Measurements from ENCODE around the gene PKP1.

Gene PKP1

DNA sequence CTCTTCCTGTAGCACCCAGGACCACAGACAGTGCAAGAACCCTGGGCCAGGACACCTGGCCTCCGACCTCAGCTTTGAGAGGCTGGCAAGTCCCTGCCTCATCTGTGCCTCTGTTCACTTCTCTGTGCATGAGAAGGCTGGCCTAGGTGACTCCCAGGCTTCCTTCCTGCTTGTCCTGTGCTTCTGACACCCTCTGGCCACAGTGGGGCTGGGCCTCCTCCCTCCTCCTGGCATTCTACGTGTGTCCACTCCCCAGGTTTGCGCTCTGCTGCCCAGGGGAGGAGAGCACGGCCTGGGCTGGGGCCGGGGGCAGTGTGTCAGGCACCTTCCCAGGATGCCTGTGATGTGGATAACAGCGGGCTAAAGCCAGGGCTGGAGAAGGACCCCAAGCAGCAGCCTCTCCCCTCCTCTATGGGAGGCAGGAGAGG, 30.3 kb upstream of the PKP1 start:
- ATAC-seq (ENCODE audit: low read depth), result no peak
- peak; percentile 43 for DNase-seq (ENCODE audit: low spot score)
- H3K27me3 ChIP-seq (ENCODE audit: insufficient read depth, poor library complexity, severe bottlenecking), result no peaks in the 10 kb centered on the region
- no peaks in the 10 kb centered on the region for H3K4me1 ChIP-seq (ENCODE audit: insufficient read depth, poor library complexity, severe bottlenecking)
- H3K4me3 ChIP-seq (ENCODE audit: severe bottlenecking), result no peak overlapping the region
- H3K36me3 ChIP-seq (ENCODE audit: low read depth), result no peaks in the 10 kb centered on the region
- no peaks in the 10 kb centered on the region for H3K9me3 ChIP-seq (ENCODE audit: severe bottlenecking)
- H3K27ac ChIP-seq (ENCODE audit: poor library complexity, severe bottlenecking), result no peak overlapping the region
- TF ChIP-seq, protein P1, sequence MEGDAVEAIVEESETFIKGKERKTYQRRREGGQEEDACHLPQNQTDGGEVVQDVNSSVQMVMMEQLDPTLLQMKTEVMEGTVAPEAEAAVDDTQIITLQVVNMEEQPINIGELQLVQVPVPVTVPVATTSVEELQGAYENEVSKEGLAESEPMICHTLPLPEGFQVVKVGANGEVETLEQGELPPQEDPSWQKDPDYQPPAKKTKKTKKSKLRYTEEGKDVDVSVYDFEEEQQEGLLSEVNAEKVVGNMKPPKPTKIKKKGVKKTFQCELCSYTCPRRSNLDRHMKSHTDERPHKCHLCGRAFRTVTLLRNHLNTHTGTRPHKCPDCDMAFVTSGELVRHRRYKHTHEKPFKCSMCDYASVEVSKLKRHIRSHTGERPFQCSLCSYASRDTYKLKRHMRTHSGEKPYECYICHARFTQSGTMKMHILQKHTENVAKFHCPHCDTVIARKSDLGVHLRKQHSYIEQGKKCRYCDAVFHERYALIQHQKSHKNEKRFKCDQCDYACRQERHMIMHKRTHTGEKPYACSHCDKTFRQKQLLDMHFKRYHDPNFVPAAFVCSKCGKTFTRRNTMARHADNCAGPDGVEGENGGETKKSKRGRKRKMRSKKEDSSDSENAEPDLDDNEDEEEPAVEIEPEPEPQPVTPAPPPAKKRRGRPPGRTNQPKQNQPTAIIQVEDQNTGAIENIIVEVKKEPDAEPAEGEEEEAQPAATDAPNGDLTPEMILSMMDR (IDR thresholded peaks at IDR 0.05; ENCODE audit: poor library complexity, severe bottlenecking), result no peak

DNA sequence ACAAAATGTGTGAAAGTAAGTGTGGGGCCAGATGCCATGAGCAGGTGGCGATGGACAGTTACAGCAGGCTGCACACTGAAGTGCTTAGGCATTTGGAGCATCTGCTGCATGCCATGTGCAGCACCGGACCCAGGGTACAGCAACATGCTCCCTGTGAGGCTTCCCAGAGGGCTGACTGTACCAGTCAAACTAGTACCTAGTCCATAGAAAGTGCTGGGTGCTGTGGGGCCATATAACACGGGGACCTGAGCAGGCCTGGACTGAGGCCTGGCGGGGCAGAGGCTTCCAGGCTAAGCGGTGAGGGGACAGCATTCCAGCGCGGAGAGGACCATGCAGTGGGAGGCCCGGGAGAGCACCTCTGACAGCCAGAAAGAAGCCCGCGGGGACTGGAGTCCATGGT, 29.9 kb upstream of the PKP1 start:
- TF ChIP-seq, protein P1 (IDR thresholded peaks at IDR 0.05; ENCODE audit: poor library complexity, severe bottlenecking), result no peak
- no peak for ATAC-seq (ENCODE audit: low read depth)

DNA sequence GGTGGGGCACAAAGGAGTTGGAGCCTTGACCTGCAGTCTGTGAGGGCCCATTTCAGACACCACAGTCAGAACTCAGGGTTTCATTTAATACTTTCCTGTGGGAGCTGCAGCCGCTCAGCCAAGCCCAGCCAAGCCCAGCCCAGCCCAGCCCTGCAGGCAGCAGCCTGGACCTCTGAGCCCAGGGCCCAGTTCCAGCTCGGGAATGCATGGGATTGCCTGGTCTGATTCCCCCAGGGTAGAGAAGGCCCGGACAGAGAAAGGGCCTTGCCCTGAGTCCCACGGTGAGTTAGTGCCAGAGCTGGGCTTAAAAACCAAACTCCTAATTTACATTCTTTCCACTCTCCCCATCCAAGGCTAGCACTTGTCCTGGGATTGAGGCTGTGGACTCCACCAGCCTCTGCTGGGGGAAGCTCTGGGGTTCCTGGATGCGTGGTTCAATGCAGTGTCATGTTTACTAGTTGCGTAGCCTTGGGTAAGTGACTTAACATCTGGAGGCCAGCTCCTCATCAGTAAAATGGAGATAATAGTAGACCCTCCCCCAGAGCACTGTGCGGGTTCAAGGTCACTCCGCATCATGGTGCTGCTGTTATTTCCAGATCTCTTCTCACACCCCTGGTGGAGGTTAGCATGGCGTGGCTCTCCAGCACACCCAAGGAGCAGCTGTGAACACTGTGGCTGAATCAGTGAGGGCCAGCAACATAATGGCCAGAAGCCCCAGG, 29.2 kb upstream of the PKP1 start:
- no peak overlapping the region for H3K4me3 ChIP-seq (ENCODE audit: severe bottlenecking)
- peak; percentile 27 for DNase-seq (ENCODE audit: low spot score)

More for the DNA sequence above, 29.9 kb upstream of the PKP1 start:
- Histone ChIP-seq H3K36me3 (ENCODE audit: low read depth) (no peaks in the 10 kb centered on the region), H3K4me3 (ENCODE audit: severe bottlenecking) (no peak overlapping the region), H3K4me1 (ENCODE audit: insufficient read depth, poor library complexity, severe bottlenecking) (no peaks in the 10 kb centered on the region), H3K27me3 (ENCODE audit: insufficient read depth, poor library complexity, severe bottlenecking) (no peaks in the 10 kb centered on the region), H3K9me3 (ENCODE audit: severe bottlenecking) (no peaks in the 10 kb centered on the region), H3K27ac (ENCODE audit: poor library complexity, severe bottlenecking) (no peak overlapping the region)
- DNase-seq (ENCODE audit: low spot score), result peak; percentile 29

DNA sequence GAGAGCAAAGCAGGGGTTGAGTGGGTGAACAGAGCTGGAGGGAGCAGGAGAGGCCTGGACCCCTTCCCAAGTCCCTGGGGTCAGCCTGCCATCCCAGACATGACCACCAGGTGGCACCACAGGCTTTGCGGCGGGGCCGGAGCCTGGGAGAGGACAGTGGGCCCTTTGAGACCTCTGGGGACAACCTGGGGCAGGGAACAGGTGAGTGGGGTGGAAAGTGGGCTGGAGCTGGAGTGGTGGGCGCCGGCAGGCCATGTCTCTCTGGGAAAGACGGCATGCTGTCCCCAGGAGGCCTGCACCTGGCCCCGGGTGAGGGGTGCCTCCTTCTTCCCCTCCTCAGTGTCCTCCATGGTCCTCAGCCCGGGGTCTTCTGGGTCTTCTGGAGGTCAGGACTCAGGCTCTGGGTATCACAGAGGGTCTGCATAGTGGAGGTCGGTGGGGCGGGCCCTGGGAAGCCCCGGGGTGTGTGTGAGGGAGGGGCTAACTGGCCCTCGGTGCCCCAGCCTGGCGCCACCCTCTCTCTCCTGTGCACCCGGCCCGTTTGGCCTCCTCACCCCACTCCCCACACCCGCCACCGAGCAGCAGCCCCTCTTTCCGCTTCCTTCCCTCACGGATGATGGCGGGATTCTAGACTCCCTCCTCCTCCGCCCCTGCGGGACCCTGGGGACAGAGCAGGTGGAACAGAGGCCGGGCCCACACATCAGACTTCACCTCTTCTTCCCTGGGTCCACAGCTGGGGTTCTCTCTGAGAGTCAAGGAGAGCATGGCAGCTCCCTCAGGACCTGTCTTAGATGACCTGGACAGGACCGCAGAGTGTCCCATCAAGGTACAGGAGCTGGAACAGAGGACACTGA, 28.5 kb upstream of the PKP1 start:
- no peaks in the 10 kb centered on the region for H3K27me3 ChIP-seq (ENCODE audit: insufficient read depth, poor library complexity, severe bottlenecking)
- TF ChIP-seq, protein P1 (IDR thresholded peaks at IDR 0.05; ENCODE audit: poor library complexity, severe bottlenecking), result peak; percentile 97
- peaks cover 5% of the 10 kb centered on the region for H3K4me1 ChIP-seq (ENCODE audit: insufficient read depth, poor library complexity, severe bottlenecking)
- ATAC-seq (ENCODE audit: low read depth), result peak; percentile 62; the same call in 2 of the 3 replicates
- H3K4me3 ChIP-seq (ENCODE audit: severe bottlenecking), result no peak overlapping the region
- no peaks in the 10 kb centered on the region for H3K36me3 ChIP-seq (ENCODE audit: low read depth)
- H3K9me3 ChIP-seq (ENCODE audit: severe bottlenecking), result no peaks in the 10 kb centered on the region
- no peak overlapping the region for H3K27ac ChIP-seq (ENCODE audit: poor library complexity, severe bottlenecking)
- peak; percentile 54 for DNase-seq (ENCODE audit: low spot score)

More for the DNA sequence above, 29.2 kb upstream of the PKP1 start:
- Histone ChIP-seq H3K4me1 (ENCODE audit: insufficient read depth, poor library complexity, severe bottlenecking) (no peaks in the 10 kb centered on the region), H3K27ac (ENCODE audit: poor library complexity, severe bottlenecking) (no peak overlapping the region), H3K36me3 (ENCODE audit: low read depth) (no peaks in the 10 kb centered on the region), H3K27me3 (ENCODE audit: insufficient read depth, poor library complexity, severe bottlenecking) (no peaks in the 10 kb centered on the region), H3K9me3 (ENCODE audit: severe bottlenecking) (no peaks in the 10 kb centered on the region)
- ATAC-seq (ENCODE audit: low read depth), result no peak
- TF ChIP-seq, protein P1 (IDR thresholded peaks at IDR 0.05; ENCODE audit: poor library complexity, severe bottlenecking), result no peak
